ENCODE results near the gene EPHA7.

The EPHA7 gene

GRCh38 chr6:93235775-93236174 is 183.6 kb downstream of the EPHA7 start:
- no peak for DNase-seq

GRCh38 chr6:93226822-93227221 is 192.5 kb downstream of the EPHA7 start:
- DNase-seq: no peak

DNA sequence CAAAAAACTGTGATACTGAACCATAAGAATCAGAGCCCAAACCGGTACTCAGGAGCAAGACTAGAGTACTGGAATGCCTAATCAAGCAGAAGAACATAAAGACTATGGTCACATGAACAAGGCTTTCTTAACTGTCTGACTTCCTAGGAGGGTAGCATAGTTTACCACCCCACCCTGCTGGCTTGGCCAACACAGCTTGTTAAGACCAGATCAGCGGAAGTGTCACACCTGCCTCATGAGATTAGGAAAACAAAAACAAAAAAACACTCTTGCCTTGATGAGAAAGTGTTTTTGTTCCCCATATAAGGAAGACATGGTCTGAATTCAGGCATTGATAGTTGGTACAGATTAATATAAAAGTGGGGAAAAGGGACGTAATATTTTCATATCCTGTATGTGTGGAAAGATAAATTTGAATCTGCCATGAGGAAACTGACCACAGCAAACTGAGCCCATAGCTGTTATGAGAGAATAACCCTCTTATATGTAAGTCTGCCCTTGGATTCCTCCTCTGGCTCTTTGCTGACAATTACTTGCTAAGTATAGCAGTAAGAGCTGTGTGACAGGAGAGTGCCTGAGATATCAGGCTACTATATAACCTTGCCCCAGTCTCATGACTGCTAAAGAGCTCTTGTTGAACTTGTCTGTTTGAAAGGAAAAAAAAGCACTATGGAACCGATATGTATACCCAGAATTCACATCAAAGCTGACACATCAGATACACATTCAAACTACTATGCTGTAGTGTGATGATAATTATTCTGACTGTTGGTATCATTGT is 197.1 kb downstream of the EPHA7 start:
- no peak for DNase-seq

DNA sequence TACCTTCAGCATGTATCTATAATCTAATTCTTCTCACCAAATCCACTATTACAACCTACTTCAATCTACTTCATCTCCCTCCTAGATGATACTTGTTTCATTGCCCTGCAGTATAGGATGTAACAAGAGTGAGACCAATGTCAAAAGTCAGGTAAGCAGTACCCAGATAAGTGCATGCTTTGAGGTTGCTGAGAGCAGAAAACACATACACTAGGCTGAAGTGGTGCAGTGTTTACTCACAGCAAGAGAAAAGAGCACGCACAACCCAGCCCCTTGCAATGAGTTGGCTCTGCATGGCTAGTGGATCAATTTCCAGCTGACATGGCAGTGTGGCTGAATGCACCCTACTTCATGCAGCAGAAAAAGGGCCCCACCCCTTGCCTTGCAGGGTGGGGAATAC is 199.9 kb downstream of the EPHA7 start:
- DNase-seq: no peak

DNA sequence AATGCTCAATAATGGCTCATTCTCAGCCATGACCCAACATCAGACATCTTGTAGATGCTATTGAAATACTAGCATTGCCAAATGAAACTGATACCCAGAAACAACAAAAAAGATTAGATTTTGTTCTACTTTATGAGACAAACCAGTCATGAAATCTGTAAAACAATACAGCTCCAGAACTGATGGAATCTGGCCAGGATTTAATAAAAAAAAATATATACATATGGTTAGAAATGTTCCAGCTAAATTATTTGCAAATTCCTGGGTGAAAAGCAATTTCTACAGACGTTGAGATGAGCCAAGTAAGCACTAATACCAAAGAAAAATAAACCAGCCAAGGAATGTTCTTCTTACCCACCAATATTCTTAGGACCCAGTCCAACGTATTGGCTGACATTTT is 201.3 kb downstream of the EPHA7 start:
- no peak for DNase-seq

- DNase-seq: no peak
Measured at GRCh38 chr6:93213028-93213427, 206.3 kb downstream of the EPHA7 start.

GRCh38 chr6:93210908-93211307 is 208.5 kb downstream of the EPHA7 start:
- no peak for DNase-seq

- DNase-seq: no peak
Measured at GRCh38 chr6:93209358-93209757, 210.0 kb downstream of the EPHA7 start.

DNA sequence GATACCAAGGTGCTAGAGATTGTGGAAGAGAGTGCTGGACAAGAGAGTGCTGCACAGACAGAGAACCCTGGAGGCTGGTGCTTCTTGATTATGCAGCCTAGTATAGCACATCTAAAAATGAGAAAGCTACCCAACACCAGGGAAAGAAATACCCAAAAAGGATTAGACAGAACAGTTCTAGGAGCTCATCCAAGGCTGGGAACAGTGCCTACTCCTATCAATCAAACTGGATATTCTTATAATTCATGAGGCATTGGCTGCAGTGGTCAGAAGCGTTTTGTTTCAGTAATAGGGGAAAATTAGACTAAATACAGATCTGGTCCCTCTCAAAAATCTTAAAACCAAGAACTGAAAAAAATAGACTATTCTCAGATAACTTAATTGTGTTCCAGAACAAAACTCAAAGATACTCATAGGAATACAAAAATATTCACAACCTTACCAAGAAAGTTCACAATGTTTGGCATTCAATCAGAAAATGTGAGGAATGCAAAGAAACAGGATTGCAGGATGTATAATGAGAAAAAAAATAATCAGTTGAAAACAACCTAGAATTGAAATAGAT is 222.9 kb downstream of the EPHA7 start:
- DNase-seq: no peak

GRCh38 chr6:93194480-93194879 is 224.9 kb downstream of the EPHA7 start:
- no peak for DNase-seq

DNA sequence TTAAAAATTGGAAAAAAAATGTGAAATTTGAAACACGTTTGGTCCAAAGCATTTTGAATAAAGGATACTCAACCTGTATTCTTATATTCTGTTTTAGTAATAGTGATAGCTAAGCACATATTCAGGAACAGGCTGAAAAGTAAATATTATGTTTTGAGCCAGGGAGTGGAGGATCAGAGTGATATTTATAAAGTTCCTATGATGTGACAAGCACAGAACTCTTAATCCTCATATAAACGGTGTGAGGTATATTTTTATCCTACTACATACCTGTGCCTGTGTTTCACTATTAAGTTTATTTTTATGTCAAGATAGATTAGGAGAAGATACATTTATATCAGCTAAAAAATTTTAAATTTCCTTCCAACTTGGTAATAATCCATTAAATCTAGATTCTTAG is 225.5 kb downstream of the EPHA7 start:
- no peak for DNase-seq

Data from inflammatory macrophage treated with lipopolysaccharide for 1 hour (primary cell).